ENCODE data around the gene SPATS2L.

SPATS2L gene

GRCh38 chr2:200525066-200525465, 218.6 kb downstream of the SPATS2L start:
- no peak for DNase-seq

- no peak for DNase-seq
Observed at GRCh38 chr2:200525551-200525881, 219.0 kb downstream of the SPATS2L start.

- peak; percentile 95 for DNase-seq
Observed at GRCh38 chr2:200525882-200526651, 219.6 kb downstream of the SPATS2L start, which contains the start of gene SGO2. TSS of gene SGO2 (plus strand) at chr2:200526207. CDS start at chr2:200532976, 6,769 bp downstream.

GRCh38 chr2:200528228-200528627, 221.7 kb downstream of the SPATS2L start:
- no peak for DNase-seq
